Kidney epithelial cell (primary cell): Measurements from ENCODE around the gene ABCA13. TPM values are rescaled to one million over a fixed set of nuclear protein-coding genes. Genes with fewer than 3 reads are reported as not detected.

Source experiments
- DNase-seq: peaks from one replicate; pipeline ENCODE4 v3.0.0-alpha.2; 2010; ENCODE audit warnings: low read depth
- H3K27me3 ChIP-seq: 2 replicates; pipeline ENCODE4 v1.6.0; 2011; ENCODE audit warnings: low read length; ENCODE audit not compliant: control insufficient read depth, insufficient read depth
- H3K36me3 ChIP-seq: 2 replicates; pipeline ENCODE4 v1.5.1; 2011; ENCODE audit warnings: low read length; ENCODE audit not compliant: control insufficient read depth, insufficient read depth
- H3K4me3 ChIP-seq: 2 replicates; pipeline ENCODE4 v1.5.1; 2011; ENCODE audit warnings: low read depth, mild to moderate bottlenecking, control low read depth, low read length
- CTCF ChIP-seq: IDR thresholded peaks from 2 replicates; pipeline ENCODE4 v1.5.1; 2011; ENCODE audit warnings: mild to moderate bottlenecking, moderate library complexity, low read length, control low read depth, inconsistent platforms; ENCODE audit not compliant: insufficient read depth, poor library complexity, severe bottlenecking
- total RNA-seq: library from RNA; depleted of rRNA; stranded (reverse); fragments of >200 nt; gene quantifications from 2 replicates; pipeline ENCODE4 v1.2.3, GENCODE V29; 2015

Gene ABCA13
- 0.71 and 1.7 TPM in 2 replicates for total RNA-seq

- DNase-seq, result no peak
- no peak for TF ChIP-seq CTCF
- Histone ChIP-seq H3K36me3 (no peaks in the 10 kb centered on the region), H3K4me3 (no peak within 1 kb of the TSS), H3K27me3 (no peaks in the 10 kb centered on the region)
Measured at GRCh38 chr7:48171202-48171601, at the start of gene ABCA13. ABCA13 (plus strand) TSS chr7:48171458; CDS start chr7:48171484, 26 bp downstream.

DNA sequence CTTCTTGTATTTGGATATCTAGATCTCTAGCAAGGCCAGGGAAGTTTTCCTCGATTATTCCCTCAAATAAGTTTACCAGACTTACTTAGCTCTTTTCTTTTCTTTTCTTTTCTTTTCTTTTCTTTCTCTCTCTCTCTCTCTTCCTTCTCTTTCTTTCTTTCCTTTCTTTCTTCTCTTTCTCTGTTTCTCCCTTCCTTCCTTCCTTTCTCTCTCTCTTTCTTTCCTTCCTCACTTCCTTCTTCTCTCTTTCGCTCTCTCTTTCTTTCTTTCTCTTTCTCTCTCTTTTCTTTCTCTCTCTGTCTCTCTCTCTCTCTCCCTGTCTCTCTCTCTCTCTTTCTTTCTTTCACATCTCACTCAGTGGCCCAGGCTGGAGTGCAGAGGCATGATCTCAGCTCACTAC, 45.2 kb upstream of the ABCA13 start:
- Histone ChIP-seq H3K4me3 (no peak overlapping the region), H3K36me3 (no peaks in the 10 kb centered on the region), H3K27me3 (no peaks in the 10 kb centered on the region)
- TF ChIP-seq CTCF, result no peak
- DNase-seq, result no peak

GRCh38 chr7:48130658-48131108, 40.6 kb upstream of the ABCA13 start:
- no peak for DNase-seq
- H3K36me3 ChIP-seq, result no peaks in the 10 kb centered on the region
- no peak for TF ChIP-seq CTCF
- H3K27me3 ChIP-seq, result no peaks in the 10 kb centered on the region
- H3K4me3 ChIP-seq, result no peak overlapping the region

GRCh38 chr7:48132792-48133191, 38.5 kb upstream of the ABCA13 start:
- Histone ChIP-seq H3K4me3 (no peak overlapping the region), H3K36me3 (no peaks in the 10 kb centered on the region), H3K27me3 (no peaks in the 10 kb centered on the region)
- DNase-seq, result no peak
- no peak for TF ChIP-seq CTCF

- H3K36me3 ChIP-seq, result no peaks in the 10 kb centered on the region
- DNase-seq, result no peak
Measured at GRCh38 chr7:48139459-48139858, 31.8 kb upstream of the ABCA13 start.

More at GRCh38 chr7:48139459-48139858, 31.8 kb upstream of the ABCA13 start:
- Histone ChIP-seq H3K27me3 (no peaks in the 10 kb centered on the region), H3K4me3 (no peak overlapping the region)
- no peak for TF ChIP-seq CTCF
